ENCODE data around the gene NUDC. TPM values are rescaled to one million over a fixed set of nuclear protein-coding genes. Genes with fewer than 3 reads are reported as not detected.

The NUDC gene
- total and polyA plus RNA-seq, 2 of the 13 experiments (the other 11 are each of a cell fraction or from before 2014, with no cell fraction given): 34.7 to 104 TPM

GRCh38 chr1:26993237-26994019 is 71.9 kb downstream of the NUDC start, which contains the start of gene TRNP1 (continued):
- TF ChIP-seq E2F1 (CRISPR knock-in tag; IDR thresholded peaks at IDR 0.05): peak; percentile 44; the same call in 1 of the 2 replicates
- peak; percentile 58 for TF ChIP-seq ZBTB7B (CRISPR knock-in tag; IDR thresholded peaks at IDR 0.05)
- TF ChIP-seq HOXA3 (CRISPR knock-in tag; IDR thresholded peaks at IDR 0.05): peak; percentile 84
- TF ChIP-seq ZNF414 (CRISPR knock-in tag; IDR thresholded peaks at IDR 0.05): no peak
- TF ChIP-seq SMARCC2 (IDR thresholded peaks at IDR 0.05): no peak
- 0 out of 2 replicates have a peak, but pooled peaks have one; percentile 54 for TF ChIP-seq NFAT5 (CRISPR knock-in tag; IDR thresholded peaks at IDR 0.05)
- TF ChIP-seq ZNF879 (CRISPR knock-in tag; IDR thresholded peaks at IDR 0.05): peak; percentile 49; the same call in 1 of the 2 replicates
- no peak for TF ChIP-seq HDAC6 (IDR thresholded peaks at IDR 0.05; ENCODE audit: low read depth, low read length)
- TF ChIP-seq NFYB (CRISPR knock-in tag; IDR thresholded peaks at IDR 0.05): peak; percentile 60; the same call in 1 of the 2 replicates
- peak; percentile 58; the same call in 1 of the 2 replicates for TF ChIP-seq BCL3 (CRISPR knock-in tag; IDR thresholded peaks at IDR 0.05)
- no peak; the same call in 1 of the 2 replicates for TF ChIP-seq KMT2A (CRISPR knock-in tag; IDR thresholded peaks at IDR 0.05)
- TF ChIP-seq ZBTB21 (CRISPR knock-in tag; IDR thresholded peaks at IDR 0.05): peak; percentile 5; the same call in 1 of the 2 replicates
- peak; percentile 38; the same call in 1 of the 2 replicates for TF ChIP-seq HNRNPUL1 (IDR thresholded peaks at IDR 0.05; ENCODE audit: low read depth, low read length)
- TF ChIP-seq GTF2F1 (IDR thresholded peaks at IDR 0.05; ENCODE audit: low read length): 0 out of 2 replicates have a peak, but pooled peaks have one; percentile 70
- no peak; the same call in 1 of the 2 replicates for TF ChIP-seq ELF1 (CRISPR knock-in tag; IDR thresholded peaks at IDR 0.05)
- TF ChIP-seq ARHGAP35 (CRISPR knock-in tag; IDR thresholded peaks at IDR 0.05; ENCODE audit: borderline replicate concordance): no peak
- TF ChIP-seq BRD4 (CRISPR knock-in tag; IDR thresholded peaks at IDR 0.05): peak; percentile 70; the same call in 1 of the 2 replicates
- TF ChIP-seq ZNF562 (CRISPR knock-in tag; IDR thresholded peaks at IDR 0.05; ENCODE audit: borderline replicate concordance): no peak
- TF ChIP-seq ZFP62 (CRISPR knock-in tag; IDR thresholded peaks at IDR 0.05): 0 out of 2 replicates have a peak, but pooled peaks have one; percentile 85
- no peak for TF ChIP-seq ZNF343 (CRISPR knock-in tag; IDR thresholded peaks at IDR 0.05)
- TF ChIP-seq ZNF121 (CRISPR knock-in tag; IDR thresholded peaks at IDR 0.05): peak; percentile 65; the same call in 1 of the 2 replicates
- TF ChIP-seq ZNF530 (CRISPR knock-in tag; IDR thresholded peaks at IDR 0.05; ENCODE audit: low read depth): no peak
- peak; percentile 82 for TF ChIP-seq ZNF772 (CRISPR knock-in tag; IDR thresholded peaks at IDR 0.05)

Measured in HepG2 (cell line).